Measurements from ENCODE around the gene XYLT2.

- TF ChIP-seq CTCF (IDR thresholded peaks at IDR 0.05; ENCODE audit: insufficient read depth, low read depth, low read length) (no peak), EZH2 (IDR thresholded peaks at IDR 0.05; ENCODE audit: insufficient read depth, low read length) (no peak)
These were observed 19.0 kb upstream of the XYLT2 start for GRCh38 chr17:50326831-50327364.

Data from astrocyte (in vitro differentiated cells and primary cell).